ENCODE data around the gene LMAN2. TPM values are rescaled to one million over a fixed set of nuclear protein-coding genes. Genes with fewer than 3 reads are reported as not detected.

LMAN2 gene
- total RNA-seq, 6 experiments from 2014 or later, result 103 to 297 (median 160) TPM

GRCh38 chr5:177350776-177351391 lies 584 bp downstream of the LMAN2 start:
- TF ChIP-seq, protein P1, sequence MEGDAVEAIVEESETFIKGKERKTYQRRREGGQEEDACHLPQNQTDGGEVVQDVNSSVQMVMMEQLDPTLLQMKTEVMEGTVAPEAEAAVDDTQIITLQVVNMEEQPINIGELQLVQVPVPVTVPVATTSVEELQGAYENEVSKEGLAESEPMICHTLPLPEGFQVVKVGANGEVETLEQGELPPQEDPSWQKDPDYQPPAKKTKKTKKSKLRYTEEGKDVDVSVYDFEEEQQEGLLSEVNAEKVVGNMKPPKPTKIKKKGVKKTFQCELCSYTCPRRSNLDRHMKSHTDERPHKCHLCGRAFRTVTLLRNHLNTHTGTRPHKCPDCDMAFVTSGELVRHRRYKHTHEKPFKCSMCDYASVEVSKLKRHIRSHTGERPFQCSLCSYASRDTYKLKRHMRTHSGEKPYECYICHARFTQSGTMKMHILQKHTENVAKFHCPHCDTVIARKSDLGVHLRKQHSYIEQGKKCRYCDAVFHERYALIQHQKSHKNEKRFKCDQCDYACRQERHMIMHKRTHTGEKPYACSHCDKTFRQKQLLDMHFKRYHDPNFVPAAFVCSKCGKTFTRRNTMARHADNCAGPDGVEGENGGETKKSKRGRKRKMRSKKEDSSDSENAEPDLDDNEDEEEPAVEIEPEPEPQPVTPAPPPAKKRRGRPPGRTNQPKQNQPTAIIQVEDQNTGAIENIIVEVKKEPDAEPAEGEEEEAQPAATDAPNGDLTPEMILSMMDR (IDR thresholded peaks at IDR 0.05), result no peak
- TF ChIP-seq POLR2A (IDR thresholded peaks at IDR 0.05), result no peak
- no peaks in the 10 kb centered on the region for H3K9me3 ChIP-seq
- H3K4me1 ChIP-seq, result peaks cover 0 to 80% (median 26%) of the 10 kb centered on the region in 4 donors
- H3K27ac ChIP-seq, result peak overlapping the region; percentile 78 to 85 (median 81)
- H3K27me3 ChIP-seq, result no peaks in the 10 kb centered on the region
- 17% methylated on average over 7 of the region's 19 CpGs for WGBS (ENCODE audit: insufficient coverage, low coverage, low lambda C conversion rate, missing lambda C conversion rate)
- ATAC-seq, result no peak
- intact Hi-C loops (cut with DNase I), result no loop called here
- peaks cover 0 to 7% (median 0%) of the 10 kb centered on the region in 4 donors for H3K36me3 ChIP-seq
- no peak for DNase-seq
- H3K4me3 ChIP-seq, result peak overlapping the region; percentile 72 to 96 (median 85)

DNA sequence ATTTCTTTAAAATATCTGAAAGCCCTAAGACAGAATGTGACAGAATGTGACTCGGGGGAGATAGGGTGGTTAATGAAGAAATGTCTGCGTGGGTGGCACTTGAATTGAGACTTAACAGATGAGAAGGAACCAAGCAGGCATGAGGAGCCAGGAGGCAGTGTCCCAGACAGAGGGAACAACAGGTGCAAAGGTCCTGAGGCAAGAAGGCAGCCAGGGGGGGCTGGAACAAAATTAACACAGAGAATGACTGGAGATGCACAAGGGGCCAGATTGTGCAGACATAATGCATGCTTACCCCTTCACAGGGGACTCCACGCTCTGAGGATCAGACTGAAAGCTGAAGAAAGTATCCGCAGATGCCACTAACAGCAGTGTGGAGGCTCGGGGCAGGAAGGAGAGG lies 1.7 kb downstream of the LMAN2 start:
- H3K4me1 ChIP-seq, result peaks cover 0 to 79% (median 28%) of the 10 kb centered on the region in 4 donors
- intact Hi-C loops (cut with DNase I), result no loop called here
- no peak for TF ChIP-seq POLR2A (IDR thresholded peaks at IDR 0.05)
- TF ChIP-seq, protein P1 (IDR thresholded peaks at IDR 0.05), result no peak
- H3K9me3 ChIP-seq, result no peaks in the 10 kb centered on the region
- DNase-seq (peak in 2 of 3 donors; percentile 2 to 11), ATAC-seq (no peak)
- no peak overlapping the region for H3K27ac ChIP-seq
- WGBS (ENCODE audit: insufficient coverage, low coverage, low lambda C conversion rate, missing lambda C conversion rate), result 61% methylated on average over 5 of the region's 5 CpGs
- no peaks in the 10 kb centered on the region for H3K27me3 ChIP-seq
- H3K36me3 ChIP-seq, result peaks cover 0 to 7% (median under 1%) of the 10 kb centered on the region in 4 donors
- peak overlapping the region in 2 of 3 donors; percentile 72 to 96 for H3K4me3 ChIP-seq

- Histone ChIP-seq H3K4me3 (no peak overlapping the region), H3K36me3 (peaks cover 0 to 7% (median 2%) of the 10 kb centered on the region in 4 donors), H3K4me1 (peaks cover 0 to 74% (median 28%) of the 10 kb centered on the region in 4 donors), H3K27ac (no peak overlapping the region), H3K27me3 (no peaks in the 10 kb centered on the region), H3K9me3 (no peaks in the 10 kb centered on the region)
- DNase-seq (no peak), ATAC-seq (no peak)
- TF ChIP-seq, protein P1 (IDR thresholded peaks at IDR 0.05), result no peak
- TF ChIP-seq POLR2A (IDR thresholded peaks at IDR 0.05), result no peak
- WGBS (ENCODE audit: insufficient coverage, low coverage, low lambda C conversion rate, missing lambda C conversion rate), result 32% methylated on average over 2 of the region's 3 CpGs
- intact Hi-C loops (cut with DNase I), result no loop called here
These were observed 2.2 kb downstream of the LMAN2 start for GRCh38 chr5:177349362-177349647.

DNA sequence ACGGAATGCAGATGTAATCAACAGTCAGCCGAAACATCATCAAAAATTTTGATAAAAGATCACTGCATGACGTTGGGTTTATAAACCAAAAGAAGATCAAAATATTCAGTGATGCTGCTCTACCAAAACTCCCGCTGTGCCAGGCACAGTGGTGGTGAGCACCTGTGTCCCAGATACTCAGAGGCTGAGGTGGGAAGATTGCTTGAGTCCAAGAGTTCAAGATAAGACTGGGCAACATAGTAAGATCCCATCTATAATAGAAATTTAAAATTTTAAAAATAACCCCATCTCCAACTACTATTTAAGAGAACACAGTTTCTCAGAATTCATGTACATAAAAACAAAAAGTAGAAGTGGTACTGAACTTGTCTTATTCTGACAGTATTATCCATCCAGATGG lies 3.8 kb downstream of the LMAN2 start:
- no peaks in the 10 kb centered on the region for H3K9me3 ChIP-seq
- intact Hi-C loops (cut with DNase I), result no loop called here
- no peak overlapping the region for H3K27ac ChIP-seq
- ATAC-seq (no peak), DNase-seq (no peak)
- no peak overlapping the region for H3K4me3 ChIP-seq
- peaks cover 0 to 10% (median 2%) of the 10 kb centered on the region in 4 donors for H3K36me3 ChIP-seq
- no peaks in the 10 kb centered on the region for H3K27me3 ChIP-seq
- TF ChIP-seq, protein P1 (IDR thresholded peaks at IDR 0.05), result no peak
- 84% methylated on average over 4 of the region's 4 CpGs for WGBS (ENCODE audit: insufficient coverage, low coverage, low lambda C conversion rate, missing lambda C conversion rate)
- peaks cover 0 to 62% (median 24%) of the 10 kb centered on the region in 4 donors for H3K4me1 ChIP-seq

All from right lobe of liver (tissue), 6 donors.